ENCODE results near the gene SELPLG.

DNA sequence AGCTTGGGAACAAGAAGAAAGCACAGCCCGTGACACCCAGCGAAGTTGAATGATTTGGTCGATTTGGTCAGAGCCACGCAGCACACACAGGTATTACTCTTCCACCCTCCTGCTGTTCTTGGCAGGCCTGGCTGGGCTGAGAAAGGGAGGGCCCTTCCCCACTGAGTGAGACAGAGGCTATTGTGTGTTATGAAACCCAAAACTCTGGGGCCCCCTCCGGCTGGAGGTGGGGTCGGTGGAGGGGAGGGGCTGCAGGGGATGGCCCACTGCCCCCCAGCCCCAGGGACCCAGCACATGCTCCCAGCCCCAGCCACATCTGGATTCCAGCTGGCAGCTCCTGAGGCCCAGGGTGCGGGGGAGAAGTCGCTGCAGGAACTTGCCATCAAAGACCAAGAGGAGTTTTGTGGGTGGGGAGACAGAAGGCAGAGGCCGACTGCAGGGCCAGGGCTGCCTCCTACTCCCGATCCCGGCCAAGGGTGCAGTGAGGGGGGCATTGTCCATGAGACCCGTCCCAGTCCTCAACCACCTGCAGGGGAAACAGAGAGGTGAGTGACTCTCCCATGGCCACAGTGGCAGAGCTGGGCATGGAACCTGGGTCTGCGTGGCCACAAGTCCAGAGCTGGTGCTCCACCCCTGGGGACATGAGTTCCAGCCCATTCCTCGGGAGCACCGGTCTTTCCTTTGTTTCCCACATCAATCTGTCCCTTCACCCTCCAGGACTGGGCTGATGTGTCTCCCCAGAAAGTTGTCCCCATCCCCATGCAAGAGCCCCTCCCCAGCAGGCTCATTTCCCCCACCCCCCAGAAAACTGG lies 44.5 kb downstream of the SELPLG start:
- no peak for TF ChIP-seq CTCF (IDR thresholded peaks at IDR 0.05; ENCODE audit: low read length)
- TF ChIP-seq EZH2 (optimal IDR thresholded peaks at IDR 0.05; ENCODE audit: low read depth, low read length), result no peak
